NT2/D1 (cell line): ENCODE measurements around the gene AASDH.

Source experiments
- DNase-seq: peaks from one replicate; pipeline ENCODE4 v3.0.0-alpha.2; 2011; ENCODE audit warnings: low read depth, low spot score
- H3K27me3 ChIP-seq: 2 replicates; pipeline ENCODE4 v1.6.0; 2011; ENCODE audit warnings: mild to moderate bottlenecking; ENCODE audit not compliant: insufficient read length, insufficient read depth
- H3K36me3 ChIP-seq: 2 replicates; pipeline ENCODE4 v1.6.1; 2011; ENCODE audit warnings: mild to moderate bottlenecking, low read length, mixed read lengths; ENCODE audit not compliant: insufficient read depth, insufficient read length
- H3K4me1 ChIP-seq: 2 replicates; pipeline ENCODE4 v1.5.1; 2011; ENCODE audit not compliant: insufficient read depth, insufficient read length
- H3K4me3 ChIP-seq: 2 replicates; pipeline ENCODE4 v1.5.1; 2011; ENCODE audit warnings: low read depth; ENCODE audit not compliant: insufficient read length
- H3K9ac ChIP-seq: 2 replicates; pipeline ENCODE4 v1.6.0; 2011; ENCODE audit warnings: low read depth; ENCODE audit not compliant: insufficient read length
- H3K9me3 ChIP-seq: 2 replicates; pipeline ENCODE4 v1.5.1; 2011; ENCODE audit warnings: mild to moderate bottlenecking, low read length; ENCODE audit not compliant: insufficient read depth
- SUZ12 ChIP-seq: IDR thresholded peaks from 2 replicates; pipeline ENCODE4 v1.6.1; 2011; ENCODE audit not compliant: insufficient read length, insufficient read depth; ENCODE audit errors: extremely low read depth
- YY1 ChIP-seq: IDR thresholded peaks from 2 replicates; pipeline ENCODE4 v1.6.1; 2011; ENCODE audit not compliant: insufficient read length, insufficient read depth
- ZNF274 ChIP-seq: IDR thresholded peaks from 2 replicates; pipeline ENCODE4 v1.6.1; 2011; ENCODE audit warnings: mild to moderate bottlenecking, low read depth, low read length

AASDH gene

GRCh38 chr4:56324011-56324610 is 63.2 kb downstream of the AASDH start:
- Histone ChIP-seq H3K36me3 (peaks cover 5% of the 10 kb centered on the region), H3K27me3 (no peaks in the 10 kb centered on the region), H3K9me3 (no peaks in the 10 kb centered on the region), H3K4me3 (no peak overlapping the region), H3K4me1 (no peaks in the 10 kb centered on the region), H3K9ac (no peak overlapping the region)
- TF ChIP-seq YY1 (no peak), ZNF274 (no peak), SUZ12 (no peak)
- DNase-seq = no peak

- Histone ChIP-seq H3K9me3 (no peaks in the 10 kb centered on the region), H3K4me1 (no peaks in the 10 kb centered on the region), H3K27me3 (no peaks in the 10 kb centered on the region), H3K4me3 (no peak overlapping the region), H3K36me3 (peaks cover 5% of the 10 kb centered on the region), H3K9ac (no peak overlapping the region)
- no peak for DNase-seq
- TF ChIP-seq YY1 = no peak
- no peak for TF ChIP-seq SUZ12
- TF ChIP-seq ZNF274 = no peak
Measured at GRCh38 chr4:56323327-56323726, 64.0 kb downstream of the AASDH start.

- Histone ChIP-seq H3K9ac (no peak overlapping the region), H3K36me3 (peaks cover 10% of the 10 kb centered on the region), H3K9me3 (no peaks in the 10 kb centered on the region), H3K4me3 (no peak overlapping the region), H3K27me3 (no peaks in the 10 kb centered on the region), H3K4me1 (no peaks in the 10 kb centered on the region)
- TF ChIP-seq SUZ12 (no peak), ZNF274 (no peak), YY1 (no peak)
- DNase-seq = no peak
Measured at GRCh38 chr4:56321251-56321650, 66.0 kb downstream of the AASDH start.

- Histone ChIP-seq H3K4me1 (no peaks in the 10 kb centered on the region), H3K36me3 (peaks cover 10% of the 10 kb centered on the region), H3K4me3 (no peak overlapping the region), H3K9me3 (no peaks in the 10 kb centered on the region), H3K9ac (no peak overlapping the region), H3K27me3 (no peaks in the 10 kb centered on the region)
- no peak for DNase-seq
- TF ChIP-seq ZNF274 = no peak
- TF ChIP-seq YY1 = no peak
- TF ChIP-seq SUZ12 = no peak
Measured at GRCh38 chr4:56320293-56320692, 67.0 kb downstream of the AASDH start.

- no peaks in the 10 kb centered on the region for H3K27me3 ChIP-seq
- no peaks in the 10 kb centered on the region for H3K9me3 ChIP-seq
- H3K4me3 ChIP-seq = no peak overlapping the region
- DNase-seq = no peak
- peaks cover 4% of the 10 kb centered on the region for H3K36me3 ChIP-seq
- no peak overlapping the region for H3K9ac ChIP-seq
- no peaks in the 10 kb centered on the region for H3K4me1 ChIP-seq
- TF ChIP-seq YY1 (no peak), SUZ12 (no peak), ZNF274 (no peak)
Measured at GRCh38 chr4:56318555-56318954, 68.7 kb downstream of the AASDH start.

GRCh38 chr4:56317749-56318148 is 69.5 kb downstream of the AASDH start:
- Histone ChIP-seq H3K4me1 (no peaks in the 10 kb centered on the region), H3K36me3 (peaks cover 9% of the 10 kb centered on the region), H3K4me3 (no peak overlapping the region), H3K9me3 (no peaks in the 10 kb centered on the region), H3K9ac (no peak overlapping the region), H3K27me3 (no peaks in the 10 kb centered on the region)
- TF ChIP-seq SUZ12 = no peak
- no peak for TF ChIP-seq ZNF274
- no peak for TF ChIP-seq YY1
- DNase-seq = no peak

GRCh38 chr4:56316011-56316650 is 71.2 kb downstream of the AASDH start:
- Histone ChIP-seq H3K4me1 (no peaks in the 10 kb centered on the region), H3K36me3 (peaks cover 9% of the 10 kb centered on the region), H3K27me3 (no peaks in the 10 kb centered on the region), H3K4me3 (no peak overlapping the region), H3K9me3 (no peaks in the 10 kb centered on the region), H3K9ac (no peak overlapping the region)
- no peak for DNase-seq
- TF ChIP-seq YY1 = no peak
